Astrocyte (in vitro differentiated cells and primary cell): ENCODE data around the gene KRT73. TPM values are rescaled to one million over a fixed set of nuclear protein-coding genes. Genes with fewer than 3 reads are reported as not detected.

ENCODE experiments used
- DNase-seq: peaks from one replicate; pipeline ENCODE4 v3.0.0-alpha.2; 2010; ENCODE audit warnings: low read depth
- FAIRE-seq: peaks from 2 replicates; lab custom pipeline; 2011; peaks lifted over from hg19 to GRCh38; lab: Jason Lieb, UNC
- H2AFZ ChIP-seq: 2 replicates; pipeline ENCODE4 v1.6.0; 2012; ENCODE audit warnings: low read depth, low read length, inconsistent platforms
- H3K27ac ChIP-seq: 2 replicates; pipeline ENCODE4 v1.5.1; 2011; ENCODE audit warnings: low read depth, low read length, inconsistent platforms
- H3K27me3 ChIP-seq: 2 replicates; pipeline ENCODE4 v1.6.0; 2011; ENCODE audit warnings: low read length, inconsistent platforms; ENCODE audit not compliant: insufficient read depth
- H3K36me3 ChIP-seq: 2 replicates; pipeline ENCODE4 v1.5.1; 2011; ENCODE audit warnings: low read length, inconsistent platforms; ENCODE audit not compliant: insufficient read depth
- H3K4me1 ChIP-seq: 2 replicates; pipeline ENCODE4 v1.5.1; 2011; ENCODE audit warnings: low read length, inconsistent platforms; ENCODE audit not compliant: insufficient read depth
- H3K4me2 ChIP-seq: 2 replicates; pipeline ENCODE4 v1.6.0; 2012; ENCODE audit warnings: low read length, inconsistent platforms
- H3K4me3 ChIP-seq: 2 replicates; pipeline ENCODE4 v1.5.1; 2011; ENCODE audit warnings: low read depth, mild to moderate bottlenecking, low read length, inconsistent platforms; ENCODE audit not compliant: insufficient read depth
- H3K79me2 ChIP-seq: 2 replicates; pipeline ENCODE4 v1.6.0; 2012; ENCODE audit warnings: mild to moderate bottlenecking, low read length, inconsistent platforms; ENCODE audit not compliant: insufficient read depth
- H3K9ac ChIP-seq: 2 replicates; pipeline ENCODE4 v1.6.0; 2012; ENCODE audit warnings: mild to moderate bottlenecking, low read length, inconsistent platforms
- H3K9me3 ChIP-seq: 2 replicates; pipeline ENCODE4 v1.5.1; 2012; ENCODE audit warnings: low read depth, mild to moderate bottlenecking, low read length, inconsistent platforms; ENCODE audit not compliant: insufficient read depth
- H4K20me1 ChIP-seq: 2 replicates; pipeline ENCODE4 v1.6.0; 2012; ENCODE audit warnings: low read length, inconsistent platforms; ENCODE audit not compliant: insufficient read depth
- H3K27ac Mint-ChIP-seq: one replicate; pipeline ENCODE4 v1.8.0; 2021; ENCODE audit warnings: mild to moderate bottlenecking, mixed read lengths; ENCODE audit not compliant: unreplicated experiment
- H3K27me3 Mint-ChIP-seq: one replicate; pipeline ENCODE4 v1.8.0; 2021; ENCODE audit warnings: low read depth, mixed read lengths; ENCODE audit not compliant: unreplicated experiment
- H3K36me3 Mint-ChIP-seq: one replicate; pipeline ENCODE4 v1.8.0; 2021; ENCODE audit warnings: low read depth, mixed read lengths; ENCODE audit not compliant: unreplicated experiment
- H3K4me1 Mint-ChIP-seq: one replicate; pipeline ENCODE4 v1.8.0; 2021; ENCODE audit warnings: low read depth, mixed read lengths; ENCODE audit not compliant: unreplicated experiment
- H3K4me3 Mint-ChIP-seq: one replicate; pipeline ENCODE4 v1.8.0; 2021; ENCODE audit warnings: mild to moderate bottlenecking, moderate library complexity, mixed read lengths; ENCODE audit not compliant: unreplicated experiment
- H3K9me3 Mint-ChIP-seq: one replicate; pipeline ENCODE4 v1.8.0; 2021; ENCODE audit warnings: mild to moderate bottlenecking, mixed read lengths; ENCODE audit not compliant: unreplicated experiment
- EZH2 ChIP-seq: IDR thresholded peaks from 2 replicates; pipeline ENCODE4 v1.6.1; 2012; ENCODE audit warnings: mild to moderate bottlenecking, low read length, inconsistent platforms; ENCODE audit not compliant: insufficient read depth
- total RNA-seq: library from RNA; stranded (reverse); gene quantifications from 2 replicates; pipeline ENCODE4 v1.2.1, GENCODE V29; 2021
- TF ChIP-seq, protein P1 (sequence below): IDR thresholded peaks from 2 replicates; pipeline ENCODE4 v1.5.1; 2011; ENCODE audit warnings: low read depth, mild to moderate bottlenecking, inconsistent platforms, low read length, moderate library complexity; ENCODE audit not compliant: insufficient read depth

Gene KRT73
- total RNA-seq, 1 donor from 2014 or later: not detected

DNA sequence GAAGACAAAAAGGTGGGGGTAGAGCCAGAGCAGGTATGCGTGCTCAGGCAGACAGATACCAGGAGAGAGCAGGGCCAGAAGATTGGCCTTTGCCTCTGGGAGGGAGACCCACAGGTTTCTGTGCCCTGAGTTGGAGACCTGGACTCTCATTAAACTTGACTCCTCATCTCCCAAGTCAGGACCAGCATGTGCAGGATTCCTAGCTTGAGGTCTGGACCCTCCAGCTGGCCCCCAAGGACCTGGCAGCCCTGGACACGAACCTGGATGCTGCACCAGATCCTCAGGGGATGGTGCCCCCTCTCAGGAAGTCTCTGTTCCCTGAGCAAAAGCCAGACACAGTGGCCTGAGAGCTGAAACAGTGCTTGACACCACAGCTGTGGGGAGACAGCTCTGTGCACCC, 10.5 kb upstream of the KRT73 start:
- no peaks in the 10 kb centered on the region for H3K4me1 ChIP-seq
- H3K79me2 ChIP-seq: no peaks in the 10 kb centered on the region
- H2AFZ ChIP-seq: no peak overlapping the region
- Mint-ChIP-seq H3K27me3 (peaks cover 70% of the 10 kb centered on the region), H3K27ac (no peak overlapping the region), H3K36me3 (peaks cover 2% of the 10 kb centered on the region), H3K9me3 (no peaks in the 10 kb centered on the region), H3K4me1 (no peaks in the 10 kb centered on the region), H3K4me3 (no peak overlapping the region)
- H3K9me3 ChIP-seq: no peaks in the 10 kb centered on the region
- H4K20me1 ChIP-seq: no peaks in the 10 kb centered on the region
- TF ChIP-seq EZH2: no peak
- TF ChIP-seq, protein P1, sequence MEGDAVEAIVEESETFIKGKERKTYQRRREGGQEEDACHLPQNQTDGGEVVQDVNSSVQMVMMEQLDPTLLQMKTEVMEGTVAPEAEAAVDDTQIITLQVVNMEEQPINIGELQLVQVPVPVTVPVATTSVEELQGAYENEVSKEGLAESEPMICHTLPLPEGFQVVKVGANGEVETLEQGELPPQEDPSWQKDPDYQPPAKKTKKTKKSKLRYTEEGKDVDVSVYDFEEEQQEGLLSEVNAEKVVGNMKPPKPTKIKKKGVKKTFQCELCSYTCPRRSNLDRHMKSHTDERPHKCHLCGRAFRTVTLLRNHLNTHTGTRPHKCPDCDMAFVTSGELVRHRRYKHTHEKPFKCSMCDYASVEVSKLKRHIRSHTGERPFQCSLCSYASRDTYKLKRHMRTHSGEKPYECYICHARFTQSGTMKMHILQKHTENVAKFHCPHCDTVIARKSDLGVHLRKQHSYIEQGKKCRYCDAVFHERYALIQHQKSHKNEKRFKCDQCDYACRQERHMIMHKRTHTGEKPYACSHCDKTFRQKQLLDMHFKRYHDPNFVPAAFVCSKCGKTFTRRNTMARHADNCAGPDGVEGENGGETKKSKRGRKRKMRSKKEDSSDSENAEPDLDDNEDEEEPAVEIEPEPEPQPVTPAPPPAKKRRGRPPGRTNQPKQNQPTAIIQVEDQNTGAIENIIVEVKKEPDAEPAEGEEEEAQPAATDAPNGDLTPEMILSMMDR: no peak
- peaks cover 26% of the 10 kb centered on the region for H3K27me3 ChIP-seq
- H3K27ac ChIP-seq: no peak overlapping the region
- no peak overlapping the region for H3K4me2 ChIP-seq
- DNase-seq (no peak), FAIRE-seq (no peak)
- H3K9ac ChIP-seq: no peak overlapping the region
- no peak overlapping the region for H3K4me3 ChIP-seq
- no peaks in the 10 kb centered on the region for H3K36me3 ChIP-seq

DNA sequence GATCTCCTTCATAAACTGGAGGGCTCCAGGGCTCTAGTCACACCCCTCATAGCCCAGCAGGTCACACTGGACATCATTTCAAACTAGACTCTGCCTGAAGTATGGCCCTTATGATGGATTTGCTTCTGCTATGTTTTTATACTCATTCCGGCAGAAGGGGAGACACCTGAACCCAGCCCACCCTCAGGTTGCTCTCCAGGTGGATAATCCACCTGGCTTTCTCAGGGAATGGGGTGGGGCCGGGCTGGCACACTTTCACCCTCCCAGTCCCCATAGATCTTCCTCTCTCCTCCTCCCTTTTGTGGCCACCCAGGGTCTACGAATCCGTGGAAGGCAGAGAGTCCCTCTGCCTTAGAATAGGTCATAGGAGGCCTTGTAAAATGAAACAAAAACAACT, 9.8 kb upstream of the KRT73 start:
- no peaks in the 10 kb centered on the region for H3K4me1 ChIP-seq
- H3K27me3 ChIP-seq: peaks cover 23% of the 10 kb centered on the region
- H3K4me3 Mint-ChIP-seq: no peak overlapping the region
- no peak for TF ChIP-seq EZH2
- TF ChIP-seq, protein P1: no peak
- H3K27ac ChIP-seq: no peak overlapping the region
- no peaks in the 10 kb centered on the region for H3K4me1 Mint-ChIP-seq
- H2AFZ ChIP-seq: no peak overlapping the region
- H3K27me3 Mint-ChIP-seq: peaks cover 64% of the 10 kb centered on the region
- H3K9me3 ChIP-seq: no peaks in the 10 kb centered on the region
- DNase-seq (no peak), FAIRE-seq (no peak)
- H3K4me2 ChIP-seq: no peak overlapping the region
- H3K36me3 Mint-ChIP-seq: peaks cover 2% of the 10 kb centered on the region
- H3K79me2 ChIP-seq: no peaks in the 10 kb centered on the region
- H3K27ac Mint-ChIP-seq: no peak overlapping the region
- H3K9me3 Mint-ChIP-seq: no peaks in the 10 kb centered on the region
- H3K9ac ChIP-seq: no peak overlapping the region
- H4K20me1 ChIP-seq: no peaks in the 10 kb centered on the region
- no peaks in the 10 kb centered on the region for H3K36me3 ChIP-seq
- H3K4me3 ChIP-seq: no peak overlapping the region

DNA sequence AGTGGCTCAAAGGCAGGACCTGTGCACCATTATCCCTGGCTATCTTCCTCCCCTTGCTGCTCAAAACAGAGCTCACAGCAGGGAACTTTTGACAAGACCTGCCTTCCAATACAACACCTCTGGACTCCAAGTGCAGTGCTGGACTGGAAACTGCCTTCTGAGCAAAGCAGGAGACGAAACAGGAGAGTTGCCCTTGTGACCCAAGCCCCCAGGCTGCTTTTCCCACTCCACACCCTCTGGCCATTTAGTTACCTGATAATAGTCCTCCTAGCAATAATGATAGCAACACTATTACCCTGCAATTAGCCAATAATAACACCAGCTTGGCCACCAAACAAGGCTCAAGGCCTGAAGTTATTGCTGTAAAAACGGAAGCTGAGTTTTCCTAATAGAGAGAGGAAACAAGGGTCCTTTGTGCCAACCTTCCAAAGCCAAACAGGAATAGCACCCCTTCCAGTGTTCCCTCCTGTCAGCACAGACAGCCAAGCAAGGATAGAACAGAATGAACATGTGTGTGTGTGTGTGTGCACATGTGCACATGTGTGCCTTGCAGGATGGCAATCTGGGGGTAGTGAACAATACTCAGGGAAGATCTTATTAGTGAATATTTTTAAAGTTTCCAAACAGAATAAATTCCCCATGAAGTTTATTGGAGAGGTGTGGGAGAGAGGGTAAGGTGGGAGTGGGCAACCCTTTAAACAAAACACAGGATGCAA, 9.2 kb upstream of the KRT73 start:
- H3K27ac Mint-ChIP-seq: no peak overlapping the region
- Histone ChIP-seq H3K4me3 (no peak overlapping the region), H3K4me2 (no peak overlapping the region), H4K20me1 (no peaks in the 10 kb centered on the region), H3K36me3 (no peaks in the 10 kb centered on the region), H3K9ac (no peak overlapping the region), H3K4me1 (no peaks in the 10 kb centered on the region), H3K9me3 (no peaks in the 10 kb centered on the region), H3K27ac (no peak overlapping the region), H3K79me2 (no peaks in the 10 kb centered on the region), H3K27me3 (peaks cover 23% of the 10 kb centered on the region), H2AFZ (no peak overlapping the region)
- no peak overlapping the region for H3K4me3 Mint-ChIP-seq
- peaks cover 59% of the 10 kb centered on the region for H3K27me3 Mint-ChIP-seq
- no peaks in the 10 kb centered on the region for H3K36me3 Mint-ChIP-seq
- DNase-seq (no peak), FAIRE-seq (no peak)
- TF ChIP-seq, protein P1: no peak
- TF ChIP-seq EZH2: no peak
- H3K9me3 Mint-ChIP-seq: no peaks in the 10 kb centered on the region
- H3K4me1 Mint-ChIP-seq: no peaks in the 10 kb centered on the region
